ENCODE data around the gene SLC24A4.
"Not testable (repeated sequence)": the region's sequence is repeated elsewhere in the genome, so short reads cannot be mapped to it uniquely, and the experiment has no call there.

Gene SLC24A4

DNA sequence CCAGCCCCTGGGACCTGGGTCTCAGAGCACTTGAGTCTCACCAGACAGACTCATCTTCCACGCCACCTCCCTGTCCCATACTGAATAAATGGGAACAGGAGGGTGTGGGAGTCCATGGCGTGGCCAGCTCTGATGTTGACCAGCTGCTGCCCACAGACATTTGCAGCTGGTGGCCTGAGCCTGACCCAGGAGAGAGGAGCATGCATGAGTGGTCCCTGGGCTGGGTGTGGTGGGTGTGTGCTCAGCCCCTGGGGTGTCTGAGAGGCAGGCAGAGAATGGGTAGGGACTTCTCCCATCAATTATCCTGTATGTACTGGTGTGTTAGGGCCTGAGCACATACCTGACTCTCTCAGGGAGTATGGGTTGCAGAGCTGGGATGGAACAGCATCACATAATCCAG is 49.3 kb downstream of the SLC24A4 start:
- DNase-seq, result no peak

DNA sequence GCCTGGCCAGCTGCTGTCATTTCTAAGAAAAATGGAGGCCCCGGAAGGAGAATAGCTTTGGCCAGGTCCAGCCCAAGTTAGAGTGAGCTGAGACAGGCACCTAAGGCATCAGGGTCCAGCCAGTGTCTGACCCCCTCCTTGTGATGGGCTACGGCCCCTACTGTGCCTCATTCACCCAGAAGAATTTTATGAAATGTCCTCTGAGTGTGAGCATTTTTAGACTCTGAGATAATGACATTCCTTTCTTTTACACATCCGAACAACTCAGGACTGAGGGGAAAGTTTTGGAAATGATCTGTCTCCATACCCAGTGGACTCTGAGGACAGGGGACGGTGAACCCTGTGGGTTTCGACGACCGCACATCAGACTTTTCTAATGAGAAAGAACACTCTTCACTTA is 50.4 kb downstream of the SLC24A4 start:
- DNase-seq, result no peak

DNA sequence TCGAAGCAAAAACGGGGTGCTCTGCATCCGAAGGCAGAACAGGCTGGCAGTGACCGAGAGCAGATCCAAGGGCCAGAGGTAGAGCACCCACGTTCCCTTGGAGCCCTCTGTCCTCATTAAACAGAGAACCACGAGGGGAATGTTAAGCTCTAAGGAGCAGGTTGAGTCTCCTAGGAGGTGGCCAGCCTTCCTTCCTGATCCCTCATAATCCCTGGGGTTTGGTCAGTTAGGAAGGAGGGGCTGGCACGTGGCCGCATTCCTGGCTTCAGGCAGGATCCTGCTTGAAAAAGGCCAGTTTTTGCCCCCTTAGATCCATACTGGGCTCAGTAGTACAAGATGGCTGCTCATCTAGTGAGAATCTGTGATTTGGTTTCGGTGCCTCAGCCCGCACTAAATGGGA is 57.2 kb downstream of the SLC24A4 start:
- no peak for DNase-seq

DNA sequence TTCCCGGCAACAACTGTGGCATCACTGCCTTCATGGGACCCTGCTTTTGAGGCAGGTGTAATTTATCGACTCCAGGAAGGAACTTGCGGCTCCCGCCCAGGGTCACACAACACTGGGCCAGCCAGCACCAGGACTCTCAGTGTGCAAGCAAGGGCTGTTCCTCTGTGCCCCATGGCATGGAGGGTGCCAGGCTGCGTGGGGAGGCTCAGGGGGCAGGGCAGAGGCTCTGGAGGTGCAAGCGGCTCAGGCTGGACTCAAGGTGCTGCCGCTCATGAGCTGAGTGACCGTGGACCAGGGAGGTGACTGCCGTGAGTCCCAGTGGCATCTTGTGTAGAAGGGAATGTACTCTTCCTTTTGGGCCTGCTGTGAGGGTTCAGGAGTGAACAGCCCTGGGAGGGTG is 57.6 kb downstream of the SLC24A4 start:
- no peak for DNase-seq

DNA sequence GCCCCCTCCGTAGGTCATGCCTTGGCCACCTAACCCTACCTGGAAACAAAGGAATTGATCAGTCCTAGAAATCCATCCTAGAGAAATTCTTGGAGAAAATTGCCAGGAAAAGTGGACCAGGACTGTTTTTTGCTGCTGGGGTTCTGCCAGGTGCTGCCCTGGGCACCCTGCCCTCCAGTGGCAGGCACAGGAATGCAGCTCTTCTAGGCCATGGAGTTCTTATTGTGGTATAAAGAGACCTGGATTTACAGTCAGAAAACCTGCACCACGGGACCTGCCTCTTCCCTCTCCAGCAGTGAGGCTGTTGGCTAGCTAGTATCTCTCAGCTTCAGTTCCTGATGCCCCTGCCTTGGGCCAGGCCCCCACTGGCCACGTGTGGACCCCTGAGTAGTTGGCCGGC is 59.7 kb downstream of the SLC24A4 start:
- DNase-seq, result no peak

DNA sequence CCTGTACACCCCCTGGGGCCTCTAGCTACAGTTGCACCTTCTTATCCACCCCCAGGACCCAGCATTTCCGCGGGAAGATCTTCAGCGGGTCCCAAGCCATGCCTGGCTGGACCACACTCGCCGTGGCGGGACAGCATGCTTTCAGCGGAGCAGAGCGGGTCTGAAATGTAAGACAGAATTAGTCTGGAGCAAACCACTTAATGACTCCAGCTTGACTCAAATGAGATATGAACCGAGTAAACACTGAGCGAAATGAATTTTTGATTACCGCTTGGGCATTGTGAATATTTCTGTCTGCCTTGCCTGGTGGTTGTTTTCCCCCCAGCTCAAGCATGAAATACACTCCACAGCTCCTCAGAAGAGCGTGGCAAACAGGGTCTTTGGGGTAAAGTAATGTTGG is 60.8 kb downstream of the SLC24A4 start:
- DNase-seq, result no peak

DNA sequence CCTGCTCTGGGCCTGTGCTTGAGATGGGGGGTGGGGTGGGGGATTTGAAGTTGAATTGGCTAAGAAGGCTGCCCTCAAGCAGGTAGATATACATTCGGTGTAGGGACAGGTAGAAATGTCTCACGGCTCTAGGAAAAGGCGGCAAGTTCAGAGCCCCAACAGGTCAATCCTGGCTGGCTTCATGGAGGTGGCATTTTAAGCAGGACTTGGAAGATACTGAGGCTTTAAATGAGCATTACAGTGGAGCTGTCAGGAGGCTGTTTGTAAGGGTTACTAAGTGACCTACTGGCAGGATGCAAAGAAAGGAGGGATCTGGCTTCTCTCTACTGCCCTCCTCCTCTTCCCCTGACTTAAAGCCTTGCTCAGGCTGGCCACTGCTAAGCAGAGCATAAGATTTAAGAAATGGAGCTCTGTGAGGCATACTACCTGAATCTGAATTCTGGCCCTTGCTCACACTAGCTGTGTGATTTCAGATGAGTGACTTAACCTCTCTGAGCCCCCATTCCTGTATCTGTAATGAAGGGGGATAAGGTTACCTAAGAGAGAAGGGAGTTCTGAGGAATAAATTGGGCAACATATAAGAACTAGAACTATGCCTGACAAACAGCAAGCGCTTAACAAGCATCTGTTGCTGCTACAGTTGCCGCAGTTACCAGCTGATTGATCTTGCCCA is 61.6 kb downstream of the SLC24A4 start:
- DNase-seq, result no peak

DNA sequence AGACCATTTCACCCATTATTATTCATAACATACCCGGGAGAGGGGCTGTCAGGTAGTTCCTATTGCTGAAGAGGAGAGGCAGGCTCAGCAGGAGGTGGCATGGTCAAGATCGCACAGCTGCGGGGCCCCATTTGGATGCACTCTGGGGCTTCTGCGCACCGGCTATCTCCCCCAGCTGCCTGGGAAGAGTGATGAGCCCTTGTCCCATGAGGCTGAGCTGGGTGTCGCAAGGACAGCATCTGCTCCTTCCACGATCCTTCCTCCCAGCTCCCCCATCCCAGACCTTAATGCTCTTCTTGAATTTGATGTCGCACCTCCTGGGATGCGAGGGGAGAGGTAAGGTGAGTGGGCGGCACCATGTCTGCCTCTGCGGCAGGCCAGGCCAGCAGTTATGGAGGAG is 62.6 kb downstream of the SLC24A4 start:
- DNase-seq, result no peak

DNA sequence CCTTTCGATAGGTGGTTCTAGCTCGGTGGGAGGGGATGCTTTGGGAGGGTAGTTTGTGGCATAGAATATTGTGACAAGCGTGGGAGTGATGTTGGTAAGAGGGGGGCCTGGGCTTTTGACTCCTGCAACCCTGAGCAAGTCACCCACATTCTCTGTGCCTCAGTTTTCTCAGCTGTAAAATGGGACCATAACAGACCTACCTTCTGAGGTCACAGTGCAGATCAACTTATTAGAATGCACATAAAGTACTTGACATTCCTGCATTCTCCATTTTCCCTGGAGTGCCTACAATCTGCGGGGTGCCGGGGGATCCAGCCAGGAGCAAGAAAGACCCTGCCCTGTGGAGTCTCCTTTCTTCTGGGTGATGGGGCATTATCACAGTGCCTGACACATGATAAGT is 63.2 kb downstream of the SLC24A4 start:
- no peak for DNase-seq

DNA sequence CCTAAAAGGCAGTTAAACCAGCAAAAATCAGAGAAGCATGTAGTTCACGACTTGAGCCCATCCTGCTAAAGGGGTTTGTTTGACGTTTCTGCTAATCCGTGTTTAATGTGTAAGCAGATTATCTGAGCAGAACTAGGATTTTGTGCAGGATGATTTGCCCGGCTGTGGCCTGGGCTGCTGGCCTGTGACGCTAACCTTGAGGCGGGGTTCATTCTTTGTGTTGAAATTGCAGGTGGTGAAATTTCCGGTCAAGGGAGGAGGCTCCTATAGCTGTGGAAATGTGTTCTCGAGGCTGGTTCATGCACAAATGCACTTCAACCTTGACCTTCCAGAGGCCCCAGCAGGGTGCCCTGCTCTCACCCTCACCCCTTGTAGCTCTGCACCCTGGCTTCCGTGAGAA is 63.7 kb downstream of the SLC24A4 start:
- DNase-seq, result no peak

DNA sequence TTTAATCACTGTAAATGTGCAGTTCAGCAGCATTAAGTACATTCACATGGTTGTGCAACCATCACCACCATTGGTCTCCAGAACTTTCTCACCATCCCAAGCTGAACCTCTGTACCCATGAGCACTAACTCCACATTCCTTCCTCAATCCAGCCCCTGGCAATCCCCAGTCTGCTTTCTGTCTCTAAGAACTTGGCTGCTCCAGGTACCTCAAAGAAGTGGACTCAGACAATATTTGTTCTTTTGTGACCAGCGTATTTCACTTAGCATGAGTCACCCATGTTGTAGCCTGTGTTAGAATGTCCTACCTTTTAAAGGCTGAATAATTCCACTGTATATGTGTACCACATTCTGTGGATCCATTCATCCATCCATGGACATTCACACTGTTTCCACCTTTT is 64.6 kb downstream of the SLC24A4 start:
- no peak for DNase-seq

DNA sequence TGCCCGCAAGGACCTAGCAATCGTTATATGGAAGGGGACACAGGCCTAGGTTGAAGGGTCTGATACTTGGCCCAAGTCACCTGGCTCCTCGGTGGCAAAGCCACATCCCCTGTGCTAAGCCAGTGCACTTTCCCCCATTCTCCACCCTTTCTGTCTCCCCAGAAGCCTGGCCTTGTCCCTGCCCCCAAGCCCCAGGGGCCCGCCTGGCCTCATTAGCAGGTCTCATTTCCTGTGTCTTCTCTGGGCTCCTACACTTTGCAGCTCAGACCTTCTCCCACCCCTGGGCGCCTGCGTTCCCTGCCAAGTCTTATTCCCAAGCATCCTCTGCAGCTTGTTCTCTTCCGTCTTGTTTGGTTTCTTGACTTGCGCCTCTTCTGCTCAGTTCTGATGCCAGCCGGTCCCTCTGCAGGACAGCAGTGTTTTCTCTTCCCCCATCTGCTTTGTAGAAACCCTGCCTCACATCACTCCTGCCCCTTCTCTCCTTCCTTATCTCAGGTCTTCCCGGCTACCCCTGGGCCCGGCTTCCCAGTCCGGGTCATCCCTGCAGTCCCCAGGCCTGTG is 66.7 kb downstream of the SLC24A4 start:
- DNase-seq, result no peak

DNA sequence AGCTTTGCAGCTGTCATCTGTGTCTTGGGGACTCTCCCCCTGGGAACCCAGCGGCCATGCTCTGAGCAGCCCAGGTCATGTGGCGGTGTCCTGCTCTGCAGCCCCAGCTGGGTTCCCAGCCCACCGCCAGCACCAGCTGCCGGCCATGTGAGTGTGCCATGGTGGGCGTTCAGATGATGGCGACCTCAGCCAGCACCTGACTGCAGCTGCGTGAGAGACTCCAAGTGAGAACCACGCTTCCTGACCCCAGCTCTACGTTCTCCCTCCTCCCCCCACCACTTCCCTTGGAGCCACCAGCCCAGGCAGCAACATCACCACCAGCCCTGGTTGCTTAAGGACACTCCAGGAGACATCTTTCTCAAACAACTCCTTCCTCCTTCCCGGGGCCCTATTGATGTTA is 68.8 kb downstream of the SLC24A4 start:
- no peak for DNase-seq

DNA sequence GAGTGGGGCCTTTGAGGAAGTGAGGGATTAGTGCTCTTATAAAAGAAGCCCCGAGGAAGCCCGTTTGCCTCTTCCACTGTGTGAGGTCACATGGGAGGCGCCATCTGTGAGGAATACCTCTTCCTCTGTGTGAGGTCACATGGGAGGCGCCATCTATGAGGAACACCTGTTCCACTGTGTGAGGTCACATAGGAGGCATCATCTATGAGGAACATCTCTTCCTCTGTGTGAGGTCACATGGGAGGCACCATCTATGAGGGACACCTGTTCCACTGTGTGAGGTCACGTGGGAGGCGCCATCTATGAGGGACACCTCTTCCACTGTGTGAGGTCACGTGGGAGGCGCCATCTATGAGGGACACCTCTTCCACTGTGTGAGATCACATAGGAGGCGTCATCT is 69.7 kb downstream of the SLC24A4 start:
- no peak for DNase-seq

DNA sequence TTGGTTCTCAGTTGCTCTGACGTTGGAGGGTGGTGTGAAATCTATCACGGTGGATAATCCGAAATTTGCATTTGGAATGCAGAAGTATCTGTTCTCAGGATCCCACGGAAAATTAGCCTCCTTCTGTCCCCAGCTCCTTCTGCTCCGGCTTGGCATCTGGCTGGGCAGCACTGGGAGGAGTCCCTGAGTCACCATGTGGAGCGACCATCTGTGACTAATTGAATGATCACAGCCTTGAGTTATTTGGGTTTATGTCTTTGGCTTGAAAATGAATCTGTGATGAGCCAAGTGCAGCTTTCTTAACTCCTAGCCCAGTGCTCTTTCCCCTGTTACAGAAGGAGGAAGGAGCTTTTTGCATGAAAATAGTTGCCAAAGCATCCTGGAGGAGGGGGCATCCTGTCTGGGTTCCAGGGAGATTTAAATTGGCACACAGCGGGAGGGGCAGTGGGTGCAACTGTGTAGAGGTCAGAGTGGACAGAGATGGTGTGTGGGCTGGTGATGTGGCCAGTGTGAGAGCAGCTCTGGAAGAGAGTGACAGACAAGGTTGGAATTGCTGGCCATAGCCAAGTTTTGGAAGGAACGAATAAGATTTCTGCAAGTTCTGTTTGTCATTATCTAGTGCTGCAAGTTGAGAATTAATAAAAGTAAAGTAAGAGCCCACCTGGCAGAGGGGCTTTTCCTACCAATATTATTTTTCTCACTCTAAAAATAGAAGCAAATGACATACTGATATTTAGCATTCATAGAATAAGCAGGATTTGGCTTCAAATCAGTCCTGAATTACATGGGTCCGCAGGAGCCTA is 74.4 kb downstream of the SLC24A4 start:
- DNase-seq, result peak; percentile 63

DNA sequence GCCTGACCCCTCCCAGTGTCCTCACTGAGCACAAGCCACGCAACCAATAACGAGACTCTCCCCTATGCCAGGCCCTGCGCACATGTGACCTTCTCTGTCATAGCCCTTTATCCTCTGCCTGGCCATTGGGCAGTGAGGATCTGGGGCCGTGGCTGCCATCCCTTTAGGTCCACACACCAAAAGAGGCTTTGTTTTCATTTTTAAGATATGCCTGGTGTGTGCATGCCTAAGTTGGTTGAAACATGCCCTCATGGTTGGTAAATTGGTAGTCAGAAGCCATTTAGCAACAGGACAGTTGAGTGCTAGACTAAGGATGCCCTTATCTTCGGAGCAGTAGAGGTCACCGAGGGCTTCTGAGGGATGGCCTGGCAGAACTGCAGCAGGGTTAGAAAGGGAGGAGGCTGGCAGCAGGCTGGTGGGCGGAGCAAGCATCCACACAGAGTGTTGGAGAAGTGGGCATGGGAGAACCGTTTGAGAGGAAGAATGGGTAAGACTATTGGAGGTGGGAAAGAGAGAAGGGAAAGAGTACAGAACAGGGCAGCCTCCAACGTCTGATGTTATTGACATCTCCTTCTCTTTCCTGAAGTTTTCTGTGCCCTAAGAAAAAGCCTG is 75.1 kb downstream of the SLC24A4 start:
- DNase-seq, result no peak

DNA sequence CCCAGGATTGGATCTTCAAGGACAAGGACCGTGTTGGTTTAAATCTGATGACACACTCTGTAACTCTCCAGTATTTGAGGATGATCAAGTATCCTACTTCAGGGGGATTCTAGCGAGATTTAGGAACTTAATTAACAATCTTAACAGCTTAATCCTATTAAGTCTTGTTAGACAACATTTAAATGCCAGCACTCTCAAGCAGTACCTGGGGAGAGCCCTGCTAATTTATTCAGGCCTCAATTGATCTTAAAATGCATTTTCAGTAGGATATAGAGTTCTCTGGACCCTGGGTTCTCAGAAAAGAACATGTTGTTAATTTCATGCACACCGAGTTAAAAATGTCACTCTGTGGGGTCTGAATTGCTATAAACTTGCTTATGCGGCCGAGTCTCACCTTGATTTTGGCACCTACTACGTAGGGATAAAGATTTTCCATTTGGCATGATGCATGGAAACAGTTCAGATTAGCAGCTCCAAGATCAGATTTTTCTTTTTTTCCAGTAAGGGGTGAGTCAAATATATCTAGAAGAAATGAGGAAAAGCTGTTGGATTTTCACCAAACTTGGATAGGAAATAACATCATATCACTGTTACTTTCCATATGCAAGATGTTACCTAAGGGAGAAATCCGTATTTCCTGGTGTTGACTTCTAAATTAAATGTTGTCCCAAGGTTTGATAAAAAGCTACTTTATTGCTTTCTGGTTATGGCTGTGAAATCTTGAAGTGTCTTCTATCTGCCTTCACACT is 76.1 kb downstream of the SLC24A4 start:
- DNase-seq, result peak; percentile 30

DNA sequence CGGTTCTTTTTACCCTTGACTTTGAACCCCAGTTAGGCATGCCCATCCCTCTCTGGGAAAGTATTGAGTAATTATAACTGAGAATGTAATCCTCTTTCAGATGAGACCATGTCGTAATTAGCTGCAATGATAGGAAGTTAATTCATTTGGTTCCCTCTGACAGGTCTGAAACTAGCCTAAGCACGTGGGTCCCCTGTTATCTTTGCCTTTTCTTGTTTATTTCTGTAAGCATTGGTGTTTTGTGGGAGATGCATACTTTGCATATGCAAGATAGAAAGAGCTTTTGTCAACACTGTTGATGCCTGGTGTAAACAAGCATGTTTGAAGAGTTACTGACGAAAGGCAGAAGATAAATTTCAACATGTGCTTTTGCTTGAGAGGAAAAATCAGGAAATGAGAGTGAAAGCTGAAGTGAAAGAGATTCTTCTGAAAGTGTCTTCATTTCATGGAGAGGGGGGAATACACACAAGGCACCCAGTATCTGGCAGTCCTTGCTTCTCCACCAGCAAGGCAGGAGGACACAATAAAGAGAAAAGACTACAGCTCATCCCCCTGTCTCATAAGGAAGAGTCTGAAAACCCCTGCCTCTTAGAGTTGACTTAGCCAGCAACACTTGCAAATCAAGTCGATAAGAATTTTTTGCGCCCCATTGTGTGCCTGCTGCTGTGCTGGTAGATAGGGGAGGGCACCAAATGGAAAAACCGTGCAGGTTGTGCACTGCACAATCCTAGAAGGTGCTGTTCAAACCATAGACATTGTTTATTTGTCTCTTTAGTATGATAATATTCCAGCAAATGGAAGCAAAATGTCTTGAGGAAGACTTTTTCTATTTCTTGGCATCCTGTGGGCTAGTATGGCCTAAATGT is 77.8 kb downstream of the SLC24A4 start:
- no peak for DNase-seq

DNA sequence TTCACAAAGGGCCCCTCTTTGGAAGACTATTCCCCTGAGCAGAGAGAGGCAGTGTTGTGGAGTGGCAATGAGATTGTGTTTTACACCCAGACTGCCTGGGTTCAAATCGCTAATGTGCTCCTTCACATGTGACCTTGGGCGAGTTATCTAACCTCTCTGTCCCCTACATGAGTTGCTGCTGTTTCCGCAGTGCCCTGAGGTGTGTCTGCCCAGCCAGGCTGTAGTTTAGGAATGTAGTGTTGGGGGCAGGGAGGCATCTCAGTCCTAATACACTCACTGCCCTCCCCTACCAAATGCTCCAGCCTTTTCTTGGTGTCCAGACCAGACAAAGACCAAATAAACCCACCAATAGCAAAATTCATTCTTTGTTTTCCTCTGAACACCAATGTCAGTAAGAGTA is 78.6 kb downstream of the SLC24A4 start:
- DNase-seq, result no peak

DNA sequence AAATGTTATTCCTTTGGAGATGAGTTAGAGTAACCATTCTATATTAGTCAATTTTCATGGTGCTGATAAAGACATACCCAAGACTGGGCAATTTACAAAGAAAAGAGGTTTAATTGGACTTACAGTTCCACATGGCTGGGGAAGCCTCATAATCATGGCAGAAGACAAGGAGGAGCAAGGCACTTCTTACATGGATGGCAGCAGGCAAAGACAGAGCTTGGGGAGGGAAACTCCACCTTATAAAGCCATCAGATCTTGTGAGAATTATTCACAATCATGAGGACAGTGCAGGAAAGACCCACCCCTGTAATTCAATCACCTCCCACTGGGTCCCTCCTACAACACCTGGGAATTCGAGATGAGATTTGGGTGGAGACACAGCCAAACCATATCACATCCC is 79.5 kb downstream of the SLC24A4 start:
- DNase-seq, result not testable (repeated sequence)

DNA sequence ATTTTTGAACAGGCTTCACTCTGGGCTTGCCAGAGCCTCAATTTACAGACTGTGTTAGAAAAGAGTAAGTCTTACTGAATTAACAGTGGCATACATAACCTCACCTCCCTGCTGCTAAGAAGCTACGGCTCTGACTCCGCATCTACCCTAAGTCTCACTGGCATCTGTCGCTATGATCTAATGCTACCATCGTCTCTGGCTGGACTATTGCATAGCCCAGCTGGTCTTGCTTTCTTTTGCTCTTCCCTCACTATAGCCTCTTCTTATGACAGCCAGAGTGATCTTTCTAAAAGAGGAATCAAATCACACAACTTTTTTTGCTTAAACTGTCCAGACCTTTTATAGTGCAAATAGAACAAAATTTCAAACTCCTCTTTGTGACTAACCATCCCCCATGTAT is 81.1 kb downstream of the SLC24A4 start:
- DNase-seq, result no peak

DNA sequence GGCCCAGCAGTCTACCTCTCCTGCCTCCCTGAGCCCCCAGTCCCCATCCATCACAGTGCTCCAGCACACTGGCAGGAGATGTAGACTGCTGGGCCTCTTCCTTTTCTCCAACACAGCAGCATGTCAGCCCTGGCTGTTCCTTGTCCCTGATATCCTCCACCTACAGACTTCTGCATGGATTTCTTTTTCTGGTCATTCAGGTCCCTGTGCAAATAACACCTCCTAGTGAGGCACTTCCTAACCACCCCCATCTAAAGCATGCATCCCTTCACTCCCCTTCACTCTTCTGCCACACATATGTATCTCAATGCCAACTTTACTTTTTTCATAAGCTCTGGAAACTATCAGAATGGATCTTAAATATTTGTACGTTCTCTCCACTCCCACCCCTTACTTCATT is 81.5 kb downstream of the SLC24A4 start:
- no peak for DNase-seq
